Measurements from ENCODE around the gene GDF15.
"Not testable (repeated sequence)": the region's sequence is repeated elsewhere in the genome, so short reads cannot be mapped to it uniquely, and the experiment has no call there.

The GDF15 gene

DNA sequence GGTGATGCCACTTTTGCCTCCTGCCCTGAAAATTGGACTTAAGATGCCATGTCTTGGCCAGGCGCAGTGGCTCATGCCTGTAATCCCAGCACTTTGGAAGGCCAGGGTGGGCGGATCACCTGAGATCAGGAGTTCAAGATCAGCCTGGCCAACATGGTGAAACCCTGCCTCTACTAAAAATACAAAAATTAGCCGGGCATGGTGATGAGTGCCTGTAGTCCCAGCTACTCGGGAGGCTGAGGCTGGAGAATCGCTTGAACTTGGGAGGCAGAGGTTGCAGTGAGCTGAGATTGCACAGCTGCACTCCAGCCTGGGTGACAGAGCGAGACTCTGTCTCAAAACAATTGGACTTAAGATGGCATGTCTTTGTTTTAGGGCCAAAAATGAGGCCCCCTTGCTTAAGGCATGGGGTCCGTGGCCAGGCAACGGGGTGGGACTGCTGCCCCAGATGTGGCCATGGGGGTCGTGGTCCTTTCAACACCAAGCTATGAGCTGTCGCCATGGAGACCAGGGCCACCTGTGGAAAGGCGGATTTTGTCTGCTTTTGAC lies 21.6 kb upstream of the GDF15 start:
- H3K27me3 ChIP-seq (ENCODE audit: control insufficient read depth in 1 of 2, insufficient read depth in 2 of 2, low read length in 2 of 2); H3K4me3 ChIP-seq (ENCODE audit: low read length in 2 of 2); H3K27ac ChIP-seq (ENCODE audit: low read length); H3K9me3 ChIP-seq (ENCODE audit: control insufficient read depth in 2 of 2, low read length in 2 of 2); H3K4me1 ChIP-seq (ENCODE audit: control insufficient read depth, insufficient read depth, low read length); H3K9ac ChIP-seq (ENCODE audit: low read length in 2 of 2): not testable (repeated sequence)
- peaks cover 4 to 12% of the 10 kb centered on the region in 2 donors for H3K36me3 ChIP-seq (ENCODE audit: control insufficient read depth in 2 of 2, insufficient read depth in 2 of 2, low read length in 2 of 2)

- H3K9ac ChIP-seq (ENCODE audit: low read length in 2 of 2) = no peak overlapping the region
- H3K27me3 ChIP-seq (ENCODE audit: control insufficient read depth in 1 of 2, insufficient read depth in 2 of 2, low read length in 2 of 2) = no peaks in the 10 kb centered on the region
- peaks cover 4 to 11% of the 10 kb centered on the region in 2 donors for H3K36me3 ChIP-seq (ENCODE audit: control insufficient read depth in 2 of 2, insufficient read depth in 2 of 2, low read length in 2 of 2)
- H3K27ac ChIP-seq (ENCODE audit: low read length) = no peak overlapping the region
- H3K4me3 ChIP-seq (ENCODE audit: low read length in 2 of 2) = no peak overlapping the region
- no peaks in the 10 kb centered on the region for H3K9me3 ChIP-seq (ENCODE audit: control insufficient read depth in 2 of 2, low read length in 2 of 2)
- H3K4me1 ChIP-seq (ENCODE audit: control insufficient read depth, insufficient read depth, low read length) = peaks cover 6% of the 10 kb centered on the region
These were observed 21.0 kb upstream of the GDF15 start for GRCh38 chr19:18364826-18365528.

GRCh38 chr19:18366021-18366435 lies 19.9 kb upstream of the GDF15 start:
- Histone ChIP-seq H3K9me3 (ENCODE audit: control insufficient read depth in 2 of 2, low read length in 2 of 2) (no peaks in the 10 kb centered on the region), H3K36me3 (ENCODE audit: control insufficient read depth in 2 of 2, insufficient read depth in 2 of 2, low read length in 2 of 2) (peaks cover 4 to 11% of the 10 kb centered on the region in 2 donors), H3K27me3 (ENCODE audit: control insufficient read depth in 1 of 2, insufficient read depth in 2 of 2, low read length in 2 of 2) (no peaks in the 10 kb centered on the region), H3K9ac (ENCODE audit: low read length in 2 of 2) (no peak overlapping the region), H3K4me1 (ENCODE audit: control insufficient read depth, insufficient read depth, low read length) (peaks cover 6% of the 10 kb centered on the region), H3K27ac (ENCODE audit: low read length) (no peak overlapping the region), H3K4me3 (ENCODE audit: low read length in 2 of 2) (no peak overlapping the region)

- Histone ChIP-seq H3K9ac (ENCODE audit: low read length in 2 of 2) (no peak overlapping the region), H3K27me3 (ENCODE audit: control insufficient read depth in 1 of 2, insufficient read depth in 2 of 2, low read length in 2 of 2) (no peaks in the 10 kb centered on the region), H3K27ac (ENCODE audit: low read length) (no peak overlapping the region), H3K9me3 (ENCODE audit: control insufficient read depth in 2 of 2, low read length in 2 of 2) (no peaks in the 10 kb centered on the region), H3K4me3 (ENCODE audit: low read length in 2 of 2) (no peak overlapping the region), H3K36me3 (ENCODE audit: control insufficient read depth in 2 of 2, insufficient read depth in 2 of 2, low read length in 2 of 2) (peaks cover 0 to 2% of the 10 kb centered on the region in 2 donors), H3K4me1 (ENCODE audit: control insufficient read depth, insufficient read depth, low read length) (peaks cover 10% of the 10 kb centered on the region)
These were observed 17.3 kb upstream of the GDF15 start for GRCh38 chr19:18368504-18369222.

DNA sequence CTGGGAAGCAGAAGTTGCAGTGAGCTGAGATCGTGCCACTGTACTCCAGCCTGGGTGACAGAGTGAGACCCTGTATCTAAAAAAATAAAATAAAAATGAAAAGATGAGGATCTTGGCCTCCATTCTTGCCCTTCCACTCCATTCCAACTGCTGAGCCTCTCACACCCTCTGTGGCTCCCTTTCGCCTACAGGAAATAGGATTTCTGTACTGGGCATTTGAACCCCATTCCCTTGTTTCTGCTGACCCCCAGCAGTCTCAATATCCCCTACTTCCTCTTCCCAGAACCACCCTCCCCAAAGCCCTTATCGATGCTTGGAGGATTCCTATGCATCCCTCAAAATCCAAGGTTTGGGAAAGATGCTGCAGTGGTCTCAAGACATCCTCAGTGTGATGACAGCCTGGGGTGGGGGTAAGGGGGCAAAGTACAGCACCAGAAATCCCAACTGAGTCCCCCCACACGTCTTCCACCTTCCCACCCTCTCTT lies 12.5 kb upstream of the GDF15 start:
- H3K36me3 ChIP-seq (ENCODE audit: control insufficient read depth in 2 of 2, insufficient read depth in 2 of 2, low read length in 2 of 2) = no peaks in the 10 kb centered on the region
- H3K9ac ChIP-seq (ENCODE audit: low read length in 2 of 2) = peak overlapping the region in 1 of 2 donors; percentile 8
- no peak overlapping the region for H3K4me3 ChIP-seq (ENCODE audit: low read length in 2 of 2)
- no peaks in the 10 kb centered on the region for H3K9me3 ChIP-seq (ENCODE audit: control insufficient read depth in 2 of 2, low read length in 2 of 2)
- H3K4me1 ChIP-seq (ENCODE audit: control insufficient read depth, insufficient read depth, low read length) = peaks cover 14% of the 10 kb centered on the region
- no peaks in the 10 kb centered on the region for H3K27me3 ChIP-seq (ENCODE audit: control insufficient read depth in 1 of 2, insufficient read depth in 2 of 2, low read length in 2 of 2)
- no peak overlapping the region for H3K27ac ChIP-seq (ENCODE audit: low read length)

DNA sequence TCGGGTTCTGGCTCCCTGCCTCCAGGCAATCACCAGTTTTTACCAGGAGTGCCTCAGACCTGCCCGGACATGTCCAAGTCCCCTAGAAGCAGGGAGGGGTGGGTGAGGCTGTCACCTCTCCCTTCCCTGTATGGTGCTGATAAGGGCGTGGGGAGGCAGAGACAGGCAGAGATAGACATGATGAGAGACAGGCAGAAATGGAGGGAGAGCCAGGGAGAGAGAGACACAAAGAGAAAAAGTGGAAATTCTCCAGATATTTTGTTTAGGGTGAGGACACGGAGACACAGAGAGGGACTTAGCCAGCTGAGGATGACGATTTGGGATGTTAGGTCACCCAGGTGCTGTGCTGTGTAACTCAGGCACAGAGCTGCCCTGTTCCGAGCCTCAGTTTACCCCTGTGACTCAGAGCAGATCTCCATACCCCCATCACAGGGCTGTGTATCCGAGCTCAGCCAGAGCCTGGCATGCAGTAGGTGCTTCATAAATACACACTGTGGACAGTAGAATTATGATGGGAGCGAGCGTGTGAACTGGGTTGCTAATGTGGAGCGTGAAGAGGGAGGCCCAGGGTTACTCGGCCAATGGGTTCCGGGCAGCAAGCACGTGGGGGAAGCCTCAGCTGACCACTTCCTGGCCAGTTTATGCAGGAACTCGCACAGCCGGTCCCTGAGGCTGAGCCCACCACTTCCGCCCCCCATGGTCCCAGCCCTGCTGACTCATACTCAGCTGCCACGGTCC lies 11.9 kb upstream of the GDF15 start:
- Histone ChIP-seq H3K4me3 (ENCODE audit: low read length in 2 of 2) (no peak overlapping the region), H3K9ac (ENCODE audit: low read length in 2 of 2) (peak overlapping the region in 1 of 2 donors; percentile 8), H3K4me1 (ENCODE audit: control insufficient read depth, insufficient read depth, low read length) (peaks cover 14% of the 10 kb centered on the region), H3K9me3 (ENCODE audit: control insufficient read depth in 2 of 2, low read length in 2 of 2) (no peaks in the 10 kb centered on the region), H3K36me3 (ENCODE audit: control insufficient read depth in 2 of 2, insufficient read depth in 2 of 2, low read length in 2 of 2) (no peaks in the 10 kb centered on the region), H3K27ac (ENCODE audit: low read length) (peak overlapping the region; percentile 58), H3K27me3 (ENCODE audit: control insufficient read depth in 1 of 2, insufficient read depth in 2 of 2, low read length in 2 of 2) (no peaks in the 10 kb centered on the region)

DNA sequence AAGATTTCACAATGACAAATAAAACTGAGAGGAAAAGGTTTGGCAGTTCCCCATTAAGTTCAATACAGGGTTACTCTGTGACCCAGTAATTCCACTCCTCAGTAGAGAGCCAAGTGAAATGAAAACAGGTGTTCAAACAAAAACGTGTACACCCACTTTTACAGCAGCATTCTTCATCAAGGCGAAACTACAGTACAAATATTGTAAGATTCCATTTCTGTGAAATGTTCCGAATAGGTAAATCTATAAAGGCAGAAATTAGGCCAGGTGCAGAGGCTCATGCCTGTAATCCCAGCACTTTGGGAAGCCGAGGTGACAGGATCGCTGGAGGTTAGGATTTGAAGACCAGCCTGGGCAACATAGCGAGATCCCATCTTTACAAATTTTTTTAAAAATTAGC lies 8.9 kb upstream of the GDF15 start:
- Histone ChIP-seq H3K4me3 (ENCODE audit: low read length in 2 of 2) (no peak overlapping the region), H3K27ac (ENCODE audit: low read length) (no peak overlapping the region), H3K9ac (ENCODE audit: low read length in 2 of 2) (no peak overlapping the region), H3K27me3 (ENCODE audit: control insufficient read depth in 1 of 2, insufficient read depth in 2 of 2, low read length in 2 of 2) (peaks cover 2% of the 10 kb centered on the region in 2 donors), H3K36me3 (ENCODE audit: control insufficient read depth in 2 of 2, insufficient read depth in 2 of 2, low read length in 2 of 2) (no peaks in the 10 kb centered on the region), H3K9me3 (ENCODE audit: control insufficient read depth in 2 of 2, low read length in 2 of 2) (no peaks in the 10 kb centered on the region), H3K4me1 (ENCODE audit: control insufficient read depth, insufficient read depth, low read length) (peaks cover 19% of the 10 kb centered on the region)

GRCh38 chr19:18379803-18380747 lies 5.9 kb upstream of the GDF15 start:
- no peak overlapping the region for H3K9ac ChIP-seq (ENCODE audit: low read length in 2 of 2)
- H3K4me1 ChIP-seq (ENCODE audit: control insufficient read depth, insufficient read depth, low read length) = peaks cover 5% of the 10 kb centered on the region

GRCh38 chr19:18380843-18381242 lies 5.1 kb upstream of the GDF15 start:
- H3K9me3 ChIP-seq (ENCODE audit: control insufficient read depth in 2 of 2, low read length in 2 of 2) = no peaks in the 10 kb centered on the region
- peaks cover 14 to 21% of the 10 kb centered on the region in 2 donors for H3K27me3 ChIP-seq (ENCODE audit: control insufficient read depth in 1 of 2, insufficient read depth in 2 of 2, low read length in 2 of 2)
- H3K9ac ChIP-seq (ENCODE audit: low read length in 2 of 2) = no peak overlapping the region
- no peaks in the 10 kb centered on the region for H3K36me3 ChIP-seq (ENCODE audit: control insufficient read depth in 2 of 2, insufficient read depth in 2 of 2, low read length in 2 of 2)
- peaks cover 7% of the 10 kb centered on the region for H3K4me1 ChIP-seq (ENCODE audit: control insufficient read depth, insufficient read depth, low read length)
- H3K4me3 ChIP-seq (ENCODE audit: low read length in 2 of 2) = no peak overlapping the region
- H3K27ac ChIP-seq (ENCODE audit: low read length) = no peak overlapping the region

More at GRCh38 chr19:18379803-18380747, 5.9 kb upstream of the GDF15 start:
- H3K36me3 ChIP-seq (ENCODE audit: control insufficient read depth in 2 of 2, insufficient read depth in 2 of 2, low read length in 2 of 2) = no peaks in the 10 kb centered on the region
- H3K27ac ChIP-seq (ENCODE audit: low read length) = no peak overlapping the region
- H3K27me3 ChIP-seq (ENCODE audit: control insufficient read depth in 1 of 2, insufficient read depth in 2 of 2, low read length in 2 of 2) = peaks cover 8 to 16% of the 10 kb centered on the region in 2 donors
- H3K4me3 ChIP-seq (ENCODE audit: low read length in 2 of 2) = no peak overlapping the region
- no peaks in the 10 kb centered on the region for H3K9me3 ChIP-seq (ENCODE audit: control insufficient read depth in 2 of 2, low read length in 2 of 2)

- not testable (repeated sequence) for H3K4me3 ChIP-seq (ENCODE audit: low read length in 2 of 2); H3K36me3 ChIP-seq (ENCODE audit: control insufficient read depth in 2 of 2, insufficient read depth in 2 of 2, low read length in 2 of 2); H3K9ac ChIP-seq (ENCODE audit: low read length in 2 of 2); H3K9me3 ChIP-seq (ENCODE audit: control insufficient read depth in 2 of 2, low read length in 2 of 2); H3K27ac ChIP-seq (ENCODE audit: low read length)
- Histone ChIP-seq H3K27me3 (ENCODE audit: control insufficient read depth in 1 of 2, insufficient read depth in 2 of 2, low read length in 2 of 2) (peaks cover 14 to 35% of the 10 kb centered on the region in 2 donors), H3K4me1 (ENCODE audit: control insufficient read depth, insufficient read depth, low read length) (peaks cover 16% of the 10 kb centered on the region)
These were observed 2.3 kb upstream of the GDF15 start for GRCh38 chr19:18383622-18384021.
